Activated CD8-positive, alpha-beta T cell treated with anti-CD3 and anti-CD28 coated beads for 36 hours (primary cell): Measurements from ENCODE around the gene NUDT3. TPM values are rescaled to one million over a fixed set of nuclear protein-coding genes. Genes with fewer than 3 reads are reported as not detected.
"Not testable (repeated sequence)": the region's sequence is repeated elsewhere in the genome, so short reads cannot be mapped to it uniquely, and the experiment has no call there.

Experiments used
- ATAC-seq: fragments of 200-7000 bp; cut with Tn5 transposase; one replicate; pipeline ENCODE4 v1.10.0; 2021; ENCODE audit warnings: mild to moderate bottlenecking, moderate library complexity
- CTCF ChIA-PET: fragments of 350-600 bp; sonication (Branson Sonifier 250); formaldehyde crosslinking; loops from one replicate; lab custom pipeline; 2021; ENCODE audit warnings: antibody characterized with exemption; lab: Charles Lee
- POLR2A ChIA-PET: fragments of 350-600 bp; sonication (Branson Sonifier 250); formaldehyde crosslinking; loops from one replicate; lab custom pipeline; 2021; ENCODE audit warnings: antibody characterized with exemption; lab: Charles Lee
- DNase-seq: peaks from one replicate; pipeline ENCODE4 v3.0.0-alpha.2; 2020
- H3K27ac Mint-ChIP-seq: one replicate; pipeline ENCODE4 v1.8.0; 2021; ENCODE audit warnings: mild to moderate bottlenecking, mixed read lengths
- H3K27me3 Mint-ChIP-seq: one replicate; pipeline ENCODE4 v1.8.0; 2021; ENCODE audit warnings: mixed read lengths
- H3K36me3 Mint-ChIP-seq: one replicate; pipeline ENCODE4 v1.8.0; 2021; ENCODE audit warnings: low read depth, mixed read lengths
- H3K4me1 Mint-ChIP-seq: one replicate; pipeline ENCODE4 v1.8.0; 2021; ENCODE audit warnings: low read depth, mixed read lengths
- H3K4me3 Mint-ChIP-seq: one replicate; pipeline ENCODE4 v1.8.0; 2021; ENCODE audit warnings: mild to moderate bottlenecking, moderate library complexity, mixed read lengths
- H3K9me3 Mint-ChIP-seq: one replicate; pipeline ENCODE4 v1.8.0; 2021; ENCODE audit warnings: mixed read lengths
- CTCF ChIP-seq: fragments of 200-600 bp; IDR thresholded peaks from one replicate; pipeline ENCODE4 v1.8.0; 2022; ENCODE audit warnings: antibody characterized with exemption, mild to moderate bottlenecking
- intact Hi-C: fragments of 100-400 bp; cut with micrococcal nuclease; formaldehyde crosslinking; loops from one replicate; pipeline ENCODE4 v1.10.0; 2022
- total RNA-seq, 2 experiments: library from RNA; stranded (reverse); gene quantifications; one replicate each; pipeline ENCODE4 v1.2.3, GENCODE V29; 2021

NUDT3 gene
- total RNA-seq, 2 experiments from 2014 or later = 15.0 to 15.2 TPM

- ChIA-PET POLR2A (interaction anchor here (1.2 kb wide), 1 partner anchor 11 kb away, joined by 4 read pairs; the partner anchor contains the start of gene NUDT3), CTCF (interaction anchor here (0.9 to 1.4 kb wide), 3 partner anchors 9 to 131 kb away, joined by 3 to 5 read pairs (median 3); no protein-coding TSS in a partner anchor)
- no peak for TF ChIP-seq CTCF
- intact Hi-C loops = no loop called here
- Mint-ChIP-seq H3K4me3 (no peak overlapping the region), H3K36me3 (peaks cover 5% of the 10 kb centered on the region), H3K27me3 (no peaks in the 10 kb centered on the region), H3K27ac (no peak overlapping the region), H3K9me3 (no peaks in the 10 kb centered on the region), H3K4me1 (peaks cover 28% of the 10 kb centered on the region)
- no peak for DNase-seq
- ATAC-seq = no peak
Observed at GRCh38 chr6:34381081-34381480, 11.4 kb downstream of the NUDT3 start.

- Mint-ChIP-seq H3K36me3 (peaks cover 5% of the 10 kb centered on the region), H3K4me1 (peaks cover 17% of the 10 kb centered on the region), H3K4me3 (no peak overlapping the region), H3K27ac (no peak overlapping the region), H3K27me3 (no peaks in the 10 kb centered on the region), H3K9me3 (no peaks in the 10 kb centered on the region)
- CTCF ChIA-PET = no interaction called here
- TF ChIP-seq CTCF = no peak
- POLR2A ChIA-PET = interaction anchor here (0.9 kb wide), 1 partner anchor 13 kb away, joined by 3 read pairs; the partner anchor contains the start of gene NUDT3
- intact Hi-C loops = no loop called here
- DNase-seq (no peak), ATAC-seq (no peak)
Observed at GRCh38 chr6:34378470-34378869, 14.0 kb downstream of the NUDT3 start.

GRCh38 chr6:34377984-34378383 is 14.5 kb downstream of the NUDT3 start:
- H3K36me3 Mint-ChIP-seq = peaks cover 5% of the 10 kb centered on the region
- intact Hi-C loops = no loop called here
- CTCF ChIA-PET = no interaction called here
- no peak overlapping the region for H3K4me3 Mint-ChIP-seq
- ATAC-seq = no peak
- no peaks in the 10 kb centered on the region for H3K27me3 Mint-ChIP-seq
- TF ChIP-seq CTCF = no peak
- H3K4me1 Mint-ChIP-seq = peaks cover 12% of the 10 kb centered on the region
- POLR2A ChIA-PET = interaction anchor here (0.9 kb wide), 1 partner anchor 14 kb away, joined by 3 read pairs; the partner anchor contains the start of gene NUDT3
- no peaks in the 10 kb centered on the region for H3K9me3 Mint-ChIP-seq
- no peak for DNase-seq
- H3K27ac Mint-ChIP-seq = no peak overlapping the region

GRCh38 chr6:34377571-34377970 is 14.9 kb downstream of the NUDT3 start:
- H3K4me1 Mint-ChIP-seq = peaks cover 12% of the 10 kb centered on the region
- H3K27me3 Mint-ChIP-seq, H3K9me3 Mint-ChIP-seq, intact Hi-C loops, H3K27ac Mint-ChIP-seq, ATAC-seq, POLR2A ChIA-PET, H3K4me3 Mint-ChIP-seq, H3K36me3 Mint-ChIP-seq, CTCF ChIA-PET, DNase-seq: not testable (repeated sequence)

GRCh38 chr6:34375833-34376232 is 16.6 kb downstream of the NUDT3 start:
- peaks cover 5% of the 10 kb centered on the region for H3K36me3 Mint-ChIP-seq
- POLR2A ChIA-PET = interaction anchor here (0.6 to 0.7 kb wide), 3 partner anchors 67 to 238 kb away, joined by 3 to 4 read pairs (median 4); no protein-coding TSS in a partner anchor
- ATAC-seq = no peak

More at GRCh38 chr6:34375833-34376232, 16.6 kb downstream of the NUDT3 start:
- no peaks in the 10 kb centered on the region for H3K27me3 Mint-ChIP-seq
- TF ChIP-seq CTCF = no peak
- no peak for DNase-seq
- no peak overlapping the region for H3K27ac Mint-ChIP-seq
- peaks cover 5% of the 10 kb centered on the region for H3K4me1 Mint-ChIP-seq
- CTCF ChIA-PET = no interaction called here
- H3K4me3 Mint-ChIP-seq = no peak overlapping the region
- intact Hi-C loops = no loop called here
- H3K9me3 Mint-ChIP-seq = no peaks in the 10 kb centered on the region
